H9 (cell line): ENCODE measurements around the gene ACOT8. TPM values are rescaled to one million over a fixed set of nuclear protein-coding genes. Genes with fewer than 3 reads are reported as not detected.

Experiments used
- DNase-seq: peaks from one replicate; pipeline ENCODE4 v3.0.0-alpha.2; 2017
- H2AFZ ChIP-seq: one replicate; pipeline ENCODE4 v1.6.1; 2013; ENCODE audit warnings: mild to moderate bottlenecking, low read length, control low read depth, moderate library complexity
- H2AK5ac ChIP-seq: 2 replicates; pipeline ENCODE4 v1.6.1; 2013; ENCODE audit warnings: low read length, control low read depth, mixed read lengths; ENCODE audit not compliant: insufficient read length
- H2BK120ac ChIP-seq: one replicate; pipeline ENCODE4 v1.6.1; 2013; ENCODE audit warnings: low read depth, mild to moderate bottlenecking, low read length, control low read depth, inconsistent platforms; ENCODE audit not compliant: poor library complexity, severe bottlenecking
- H2BK12ac ChIP-seq: 2 replicates; pipeline ENCODE4 v1.6.1; 2013; ENCODE audit warnings: low read length, control low read depth, mixed read lengths, low read depth; ENCODE audit not compliant: insufficient read length
- H2BK15ac ChIP-seq: 2 replicates; pipeline ENCODE4 v1.6.1; 2013; ENCODE audit warnings: low read depth, low read length, control low read depth
- H2BK20ac ChIP-seq: one replicate; pipeline ENCODE4 v1.6.1; 2013; ENCODE audit warnings: low read depth, mild to moderate bottlenecking, low read length, control low read depth, inconsistent platforms; ENCODE audit not compliant: poor library complexity, severe bottlenecking
- H2BK5ac ChIP-seq: 2 replicates; pipeline ENCODE4 v1.6.1; 2013; ENCODE audit warnings: low read length, control low read depth, mixed read lengths; ENCODE audit not compliant: insufficient read length
- H3K14ac ChIP-seq: 2 replicates; pipeline ENCODE4 v1.6.1; 2013; ENCODE audit warnings: low read length, control low read depth; ENCODE audit not compliant: insufficient read depth
- H3K18ac ChIP-seq: 2 replicates; pipeline ENCODE4 v1.6.1; 2013; ENCODE audit warnings: low read depth, mild to moderate bottlenecking, mixed read lengths, low read length, control low read depth; ENCODE audit not compliant: insufficient read length
- H3K23ac ChIP-seq: 2 replicates; pipeline ENCODE4 v1.6.1; 2013; ENCODE audit warnings: low read length, control low read depth, mixed read lengths, low read depth; ENCODE audit not compliant: insufficient read length
- H3K23me2 ChIP-seq: 2 replicates; pipeline ENCODE4 v1.6.1; 2013; ENCODE audit warnings: low read depth, mild to moderate bottlenecking, mixed read lengths, low read length, control low read depth; ENCODE audit not compliant: insufficient read length, poor library complexity, severe bottlenecking
- H3K27ac ChIP-seq: 2 replicates; pipeline ENCODE4 v1.5.1; 2013; ENCODE audit warnings: low read length, control low read depth, mixed read lengths, low read depth; ENCODE audit not compliant: insufficient read length
- H3K27me3 ChIP-seq: 2 replicates; pipeline ENCODE4 v1.6.1; 2013; ENCODE audit warnings: low read length, control low read depth, inconsistent platforms; ENCODE audit not compliant: insufficient read depth
- H3K4ac ChIP-seq: 2 replicates; pipeline ENCODE4 v1.6.1; 2013; ENCODE audit warnings: low read depth, mild to moderate bottlenecking, control low read depth, inconsistent platforms, low read length, moderate library complexity
- H3K4me1 ChIP-seq: 2 replicates; pipeline ENCODE4 v1.6.1; 2013; ENCODE audit warnings: low read length, control low read depth, inconsistent platforms; ENCODE audit not compliant: insufficient read depth
- H3K4me2 ChIP-seq: 2 replicates; pipeline ENCODE4 v1.6.1; 2013; ENCODE audit warnings: low read length, control low read depth, mixed read lengths; ENCODE audit not compliant: insufficient read length, insufficient read depth
- H3K56ac ChIP-seq: 2 replicates; pipeline ENCODE4 v1.6.1; 2013; ENCODE audit warnings: low read depth, mild to moderate bottlenecking, mixed read lengths, low read length, control low read depth; ENCODE audit not compliant: insufficient read length
- H3K79me1 ChIP-seq: 2 replicates; pipeline ENCODE4 v1.6.1; 2013; ENCODE audit warnings: low read depth, mild to moderate bottlenecking, moderate library complexity, low read length, control low read depth, inconsistent platforms; ENCODE audit not compliant: insufficient read depth, poor library complexity, severe bottlenecking
- H3K79me2 ChIP-seq: 2 replicates; pipeline ENCODE4 v1.6.1; 2013; ENCODE audit warnings: low read length, control low read depth, inconsistent platforms; ENCODE audit not compliant: insufficient read depth
- H3K9ac ChIP-seq: 2 replicates; pipeline ENCODE4 v1.6.1; 2013; ENCODE audit warnings: low read length, control low read depth, mixed read lengths; ENCODE audit not compliant: insufficient read length; ENCODE audit errors: extremely low read depth
- H3K9me3 ChIP-seq: one replicate; pipeline ENCODE4 v1.6.1; 2013; ENCODE audit warnings: low read depth, low read length, inconsistent platforms; ENCODE audit not compliant: control insufficient read depth
- H3T11ph ChIP-seq: one replicate; pipeline ENCODE4 v1.6.1; 2013; ENCODE audit warnings: mild to moderate bottlenecking, low read length, control low read depth, inconsistent platforms
- H4K20me1 ChIP-seq: one replicate; pipeline ENCODE4 v1.6.1; 2013; ENCODE audit not compliant: control insufficient read depth, insufficient read length, insufficient read depth
- H4K5ac ChIP-seq: 2 replicates; pipeline ENCODE4 v1.6.1; 2013; ENCODE audit warnings: low read depth, mild to moderate bottlenecking, mixed read lengths, low read length, control low read depth; ENCODE audit not compliant: insufficient read length
- H4K8ac ChIP-seq: replicated peaks from 2 replicates; pipeline ENCODE4 v1.6.1; 2013; ENCODE audit warnings: low read length, control low read depth, mixed read lengths, low read depth; ENCODE audit not compliant: insufficient read length
- H4K91ac ChIP-seq: 2 replicates; pipeline ENCODE4 v1.6.1; 2013; ENCODE audit warnings: low read depth, mild to moderate bottlenecking, moderate library complexity, mixed read lengths, low read length, control low read depth; ENCODE audit not compliant: insufficient read length
- H3K27ac Mint-ChIP-seq, 3 experiments: 2 replicates in 2 of 3; 3 replicates in 1 of 3; pipeline ENCODE4 v1.8.0; 2020 to 2021; ENCODE audit warnings: mixed read lengths in 3 of 3, mild to moderate bottlenecking in 1 of 3, moderate library complexity in 1 of 3
- H3K27me3 Mint-ChIP-seq: 2 replicates; pipeline ENCODE4 v1.8.0; 2021; ENCODE audit warnings: low read depth, mild to moderate bottlenecking, moderate library complexity, mixed read lengths
- H3K36me3 Mint-ChIP-seq, 3 experiments: 2 replicates in 2 of 3; 3 replicates in 1 of 3; pipeline ENCODE4 v1.8.0; 2020 to 2021; ENCODE audit warnings: low read depth in 3 of 3, mixed read lengths in 3 of 3; ENCODE audit not compliant: insufficient read depth in 1 of 3
- H3K4me1 Mint-ChIP-seq, 2 experiments: 2 replicates each; pipeline ENCODE4 v1.8.0; 2020; ENCODE audit warnings: mixed read lengths in 2 of 2
- H3K4me3 Mint-ChIP-seq, 2 experiments: 2 replicates in 1 of 2; 3 replicates in 1 of 2; pipeline ENCODE4 v1.8.0; 2020 to 2021; ENCODE audit warnings: mild to moderate bottlenecking in 2 of 2, mixed read lengths in 2 of 2, moderate library complexity in 1 of 2
- H3K9me3 Mint-ChIP-seq, 2 experiments: 2 replicates in 1 of 2; 3 replicates in 1 of 2; pipeline ENCODE4 v1.8.0; 2020; ENCODE audit warnings: mild to moderate bottlenecking in 2 of 2, mixed read lengths in 2 of 2, moderate library complexity in 1 of 2
- WGBS: extraction: QIAGEN DNeasy Blood & Tissue Kit; methylation state at CpG from one replicate; pipeline ENCODE4 v1.1.7; 2013; ENCODE audit warnings: missing lambda C conversion rate, low lambda C conversion rate, mixed read lengths; ENCODE audit not compliant: insufficient read length; ENCODE audit errors: extremely low coverage; 5-methylcytosine and 5-hydroxymethylcytosine counted together
- total RNA-seq: library from RNA; stranded (reverse); gene quantifications from 2 replicates; pipeline ENCODE4 v1.2.1, GENCODE V29; 2021
- TF ChIP-seq, protein P1 (sequence below): fragments of 200-600 bp; sonication (generic); conservative IDR thresholded peaks from 3 replicates; pipeline ENCODE4 v1.8.0; 2021; ENCODE audit warnings: antibody characterized with exemption, mild to moderate bottlenecking

The ACOT8 gene
- total RNA-seq, 1 experiment from 2014 or later: 26.7 TPM

DNA sequence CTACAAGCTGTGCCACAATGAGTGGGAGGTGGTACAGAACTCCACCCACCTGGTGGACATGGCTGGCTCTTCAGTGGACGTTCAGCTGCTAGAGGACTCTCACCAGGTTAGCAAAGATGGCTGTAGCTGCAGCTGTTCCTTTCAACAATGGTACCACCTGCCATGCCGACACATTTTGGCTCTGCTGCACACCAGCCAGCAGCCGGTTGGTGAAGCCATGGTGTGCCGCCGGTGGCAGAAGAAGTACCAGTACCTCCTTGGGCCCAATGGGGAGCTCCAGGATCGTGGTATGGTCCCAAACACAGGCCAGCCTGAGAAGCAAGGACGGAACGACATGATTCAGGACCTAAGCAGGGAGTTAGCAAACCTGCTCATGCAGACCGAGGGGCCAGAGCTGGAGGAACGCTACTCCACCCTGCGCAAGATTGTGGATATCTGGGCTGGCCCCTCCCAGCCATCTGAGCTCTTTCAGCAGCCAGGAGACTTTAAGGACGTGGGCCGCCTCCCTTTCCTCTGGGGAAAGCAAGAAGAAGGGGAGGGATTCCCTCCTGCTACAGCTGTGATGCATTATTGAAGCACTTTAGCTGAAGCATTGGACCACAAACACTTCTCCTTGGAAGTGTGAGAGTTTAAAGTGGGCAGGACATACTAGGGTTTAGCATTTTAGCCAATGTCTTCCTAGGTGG is 21.0 kb upstream of the ACOT8 start:
- peaks cover 5 to 9% of the 10 kb centered on the region in 2 experiments for H3K4me1 Mint-ChIP-seq
- Histone ChIP-seq H3K9ac (no peak overlapping the region), H3K27ac (no peak overlapping the region), H2BK5ac (no peak overlapping the region), H3T11ph (no peak overlapping the region), H4K8ac (no peak overlapping the region), H2BK12ac (no peak overlapping the region), H2BK120ac (no peak overlapping the region), H2BK15ac (no peak overlapping the region), H3K4ac (no peak overlapping the region), H3K14ac (no peak overlapping the region), H3K79me2 (peaks cover 5% of the 10 kb centered on the region; the same call in 1 of the 2 replicates), H3K79me1 (no peaks in the 10 kb centered on the region), H4K91ac (no peak overlapping the region), H4K5ac (no peak overlapping the region), H3K4me1 (no peaks in the 10 kb centered on the region), H3K23ac (no peak overlapping the region), H3K4me2 (no peak overlapping the region), H2BK20ac (no peak overlapping the region), H3K27me3 (no peaks in the 10 kb centered on the region), H3K56ac (no peak overlapping the region), H3K9me3 (no peaks in the 10 kb centered on the region), H3K18ac (no peak overlapping the region), H2AK5ac (no peak overlapping the region), H3K23me2 (peaks cover 5% of the 10 kb centered on the region), H2AFZ (no peak overlapping the region), H4K20me1 (no peaks in the 10 kb centered on the region)
- peaks cover 9 to 23% (median 10%) of the 10 kb centered on the region in 3 experiments for H3K36me3 Mint-ChIP-seq
- no peaks in the 10 kb centered on the region for H3K27me3 Mint-ChIP-seq
- WGBS: no CpG with 5 or more reads among the region's 13 CpGs
- no peak overlapping the region; a peak in 1 of 7 replicates for H3K27ac Mint-ChIP-seq
- H3K9me3 Mint-ChIP-seq: no peaks in the 10 kb centered on the region
- TF ChIP-seq, protein P1, sequence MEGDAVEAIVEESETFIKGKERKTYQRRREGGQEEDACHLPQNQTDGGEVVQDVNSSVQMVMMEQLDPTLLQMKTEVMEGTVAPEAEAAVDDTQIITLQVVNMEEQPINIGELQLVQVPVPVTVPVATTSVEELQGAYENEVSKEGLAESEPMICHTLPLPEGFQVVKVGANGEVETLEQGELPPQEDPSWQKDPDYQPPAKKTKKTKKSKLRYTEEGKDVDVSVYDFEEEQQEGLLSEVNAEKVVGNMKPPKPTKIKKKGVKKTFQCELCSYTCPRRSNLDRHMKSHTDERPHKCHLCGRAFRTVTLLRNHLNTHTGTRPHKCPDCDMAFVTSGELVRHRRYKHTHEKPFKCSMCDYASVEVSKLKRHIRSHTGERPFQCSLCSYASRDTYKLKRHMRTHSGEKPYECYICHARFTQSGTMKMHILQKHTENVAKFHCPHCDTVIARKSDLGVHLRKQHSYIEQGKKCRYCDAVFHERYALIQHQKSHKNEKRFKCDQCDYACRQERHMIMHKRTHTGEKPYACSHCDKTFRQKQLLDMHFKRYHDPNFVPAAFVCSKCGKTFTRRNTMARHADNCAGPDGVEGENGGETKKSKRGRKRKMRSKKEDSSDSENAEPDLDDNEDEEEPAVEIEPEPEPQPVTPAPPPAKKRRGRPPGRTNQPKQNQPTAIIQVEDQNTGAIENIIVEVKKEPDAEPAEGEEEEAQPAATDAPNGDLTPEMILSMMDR: no peak
- no peak overlapping the region for H3K4me3 Mint-ChIP-seq
- DNase-seq: no peak
